ENCODE results near the gene ERGIC1. TPM values are rescaled to one million over a fixed set of nuclear protein-coding genes. Genes with fewer than 3 reads are reported as not detected.

The ERGIC1 gene
- total and polyA plus RNA-seq, 8 donors: 116 to 229 (median 125) TPM

DNA sequence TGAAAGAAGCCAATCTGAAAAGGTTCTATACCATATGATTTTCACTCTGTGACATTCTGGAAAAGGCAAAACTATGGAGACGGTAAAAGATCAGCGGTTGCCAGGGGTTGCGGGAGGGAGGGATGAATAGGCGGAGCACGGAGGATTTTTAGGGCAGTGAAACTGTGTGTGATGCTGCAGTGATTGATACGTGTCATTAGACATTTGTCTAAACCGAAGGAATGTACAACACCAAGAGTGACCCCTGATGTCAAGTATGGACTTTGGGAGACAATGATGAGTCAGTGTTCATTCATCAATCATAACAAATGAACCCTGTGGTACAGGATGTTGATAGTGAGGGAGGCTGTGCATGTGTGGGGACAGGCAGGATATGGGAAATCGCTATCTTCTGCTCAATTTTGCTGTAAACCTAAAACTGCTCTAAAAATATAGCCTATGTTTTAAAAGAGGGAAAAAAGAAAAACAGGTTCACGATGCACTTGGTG lies 34.4 kb downstream of the ERGIC1 start:
- peaks cover 43 to 83% of the 10 kb centered on the region in 2 donors for H3K4me1 ChIP-seq
- H3K27ac ChIP-seq: peak overlapping the region; percentile 84 to 86
- ATAC-seq (no peak), DNase-seq (no peak)
- TF ChIP-seq, protein P1, sequence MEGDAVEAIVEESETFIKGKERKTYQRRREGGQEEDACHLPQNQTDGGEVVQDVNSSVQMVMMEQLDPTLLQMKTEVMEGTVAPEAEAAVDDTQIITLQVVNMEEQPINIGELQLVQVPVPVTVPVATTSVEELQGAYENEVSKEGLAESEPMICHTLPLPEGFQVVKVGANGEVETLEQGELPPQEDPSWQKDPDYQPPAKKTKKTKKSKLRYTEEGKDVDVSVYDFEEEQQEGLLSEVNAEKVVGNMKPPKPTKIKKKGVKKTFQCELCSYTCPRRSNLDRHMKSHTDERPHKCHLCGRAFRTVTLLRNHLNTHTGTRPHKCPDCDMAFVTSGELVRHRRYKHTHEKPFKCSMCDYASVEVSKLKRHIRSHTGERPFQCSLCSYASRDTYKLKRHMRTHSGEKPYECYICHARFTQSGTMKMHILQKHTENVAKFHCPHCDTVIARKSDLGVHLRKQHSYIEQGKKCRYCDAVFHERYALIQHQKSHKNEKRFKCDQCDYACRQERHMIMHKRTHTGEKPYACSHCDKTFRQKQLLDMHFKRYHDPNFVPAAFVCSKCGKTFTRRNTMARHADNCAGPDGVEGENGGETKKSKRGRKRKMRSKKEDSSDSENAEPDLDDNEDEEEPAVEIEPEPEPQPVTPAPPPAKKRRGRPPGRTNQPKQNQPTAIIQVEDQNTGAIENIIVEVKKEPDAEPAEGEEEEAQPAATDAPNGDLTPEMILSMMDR (IDR thresholded peaks at IDR 0.05): no peak
- H3K4me3 ChIP-seq: no peak overlapping the region
- no peaks in the 10 kb centered on the region for H3K36me3 ChIP-seq
- no peaks in the 10 kb centered on the region for H3K27me3 ChIP-seq
- no peaks in the 10 kb centered on the region for H3K9me3 ChIP-seq
- intact Hi-C loops (cut with DNase I): loop anchor here in 1 of 2 donors (10.0 kb wide), 1 partner anchor 94 kb away; the partner anchor contains the start of gene DUSP1

DNA sequence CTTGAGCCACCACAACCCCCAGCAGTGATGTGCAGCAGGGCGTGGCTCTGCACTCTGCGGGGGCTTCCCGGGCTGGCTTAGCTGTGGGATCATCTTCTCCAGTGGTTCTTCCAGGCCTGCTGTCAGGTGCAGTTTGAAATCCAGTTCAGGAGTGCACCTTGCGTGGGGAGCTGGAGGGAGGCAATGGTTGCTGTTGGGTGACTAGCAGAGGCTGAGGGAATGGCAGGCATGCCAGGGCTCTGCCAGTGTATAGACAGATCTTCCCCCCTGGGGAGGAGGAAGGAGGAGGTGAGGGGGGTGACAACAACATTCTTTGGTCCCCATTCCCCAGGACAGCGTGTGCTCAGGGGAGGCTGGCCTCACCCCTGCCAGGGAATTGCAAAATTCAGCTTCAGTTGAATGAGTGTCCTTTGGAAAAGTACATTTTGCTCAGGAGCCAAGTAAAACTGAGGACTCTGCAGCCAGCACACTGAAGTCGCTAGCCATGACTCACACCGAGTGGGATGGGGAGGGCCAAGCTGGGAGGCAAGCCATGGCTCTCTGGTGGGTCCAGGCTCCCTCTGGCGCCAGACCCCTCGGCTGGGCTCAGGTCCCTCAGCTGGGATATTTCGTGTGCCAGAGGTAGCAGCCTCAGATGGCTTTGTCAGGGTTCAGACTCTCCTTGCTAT lies 35.0 kb downstream of the ERGIC1 start:
- peak overlapping the region; percentile 84 to 86 for H3K27ac ChIP-seq
- DNase-seq (peak in 2 of 4 donors; percentile 85 to 86), ATAC-seq (peak; percentile 83)
- H3K36me3 ChIP-seq: no peaks in the 10 kb centered on the region
- H3K4me3 ChIP-seq: no peak overlapping the region
- TF ChIP-seq, protein P1 (IDR thresholded peaks at IDR 0.05): no peak
- H3K27me3 ChIP-seq: no peaks in the 10 kb centered on the region
- H3K4me1 ChIP-seq: peaks cover 43 to 82% of the 10 kb centered on the region in 2 donors
- H3K9me3 ChIP-seq: no peaks in the 10 kb centered on the region
- intact Hi-C loops (cut with DNase I): loop anchor here in 1 of 2 donors (10.0 kb wide), 1 partner anchor 94 kb away; the partner anchor contains the start of gene DUSP1

DNA sequence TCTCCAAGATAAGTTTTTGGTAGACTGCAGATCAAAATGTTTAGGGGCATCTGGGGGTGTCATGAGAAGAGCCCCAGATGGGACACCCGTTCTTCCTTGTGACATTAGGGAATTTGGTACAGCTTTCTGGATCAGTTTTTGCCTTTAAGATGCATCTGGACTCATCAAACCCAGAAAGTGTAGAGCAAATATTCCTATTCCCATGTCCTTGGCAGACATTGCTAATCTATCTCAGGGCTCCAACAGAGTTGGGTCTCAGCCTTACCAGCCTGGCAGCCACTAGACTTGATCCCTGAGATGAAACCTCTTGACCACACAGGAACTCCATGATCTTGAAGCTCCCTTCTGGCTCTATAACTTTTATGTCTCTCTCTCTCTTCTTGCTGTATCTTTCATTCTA lies 35.6 kb downstream of the ERGIC1 start:
- Histone ChIP-seq H3K9me3 (no peaks in the 10 kb centered on the region), H3K27ac (peak overlapping the region; percentile 84 to 86), H3K36me3 (no peaks in the 10 kb centered on the region), H3K4me1 (peaks cover 43 to 78% of the 10 kb centered on the region in 2 donors), H3K27me3 (no peaks in the 10 kb centered on the region), H3K4me3 (no peak overlapping the region)
- intact Hi-C loops (cut with DNase I): loop anchor here in 1 of 2 donors (10.0 kb wide), 1 partner anchor 95 kb away; the partner anchor contains the start of gene DUSP1
- no peak for ATAC-seq
- no peak for DNase-seq
- TF ChIP-seq, protein P1 (IDR thresholded peaks at IDR 0.05): no peak

DNA sequence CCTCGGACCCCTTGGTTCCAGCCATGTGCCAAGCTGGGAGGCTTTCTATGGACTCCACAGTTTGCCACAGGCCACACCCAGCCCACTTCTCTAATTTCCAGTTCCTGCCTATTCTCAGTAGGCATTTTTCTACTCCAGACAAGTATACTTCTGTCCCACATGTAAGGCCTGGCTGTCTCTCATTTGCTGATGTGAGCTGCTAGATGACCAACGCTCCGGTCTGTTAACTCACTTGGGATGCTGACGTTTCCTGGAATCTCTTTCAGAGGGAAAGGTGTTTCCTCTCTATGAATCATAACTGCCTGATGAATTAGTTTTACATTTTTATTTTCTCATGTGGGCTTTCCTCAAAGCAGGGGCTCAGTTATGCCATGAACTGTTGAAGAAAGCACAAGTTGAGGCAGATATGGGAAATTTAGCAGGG lies 36.3 kb downstream of the ERGIC1 start:
- H3K27me3 ChIP-seq: no peaks in the 10 kb centered on the region
- TF ChIP-seq, protein P1 (IDR thresholded peaks at IDR 0.05): no peak
- peaks cover 43 to 84% of the 10 kb centered on the region in 2 donors for H3K4me1 ChIP-seq
- peak; percentile 76 for ATAC-seq
- intact Hi-C loops (cut with DNase I): no loop called here
- H3K4me3 ChIP-seq: no peak overlapping the region
- no peaks in the 10 kb centered on the region for H3K9me3 ChIP-seq
- peak overlapping the region; percentile 84 to 86 for H3K27ac ChIP-seq
- H3K36me3 ChIP-seq: no peaks in the 10 kb centered on the region
- DNase-seq: peak in 1 of 4 donors; percentile 62

DNA sequence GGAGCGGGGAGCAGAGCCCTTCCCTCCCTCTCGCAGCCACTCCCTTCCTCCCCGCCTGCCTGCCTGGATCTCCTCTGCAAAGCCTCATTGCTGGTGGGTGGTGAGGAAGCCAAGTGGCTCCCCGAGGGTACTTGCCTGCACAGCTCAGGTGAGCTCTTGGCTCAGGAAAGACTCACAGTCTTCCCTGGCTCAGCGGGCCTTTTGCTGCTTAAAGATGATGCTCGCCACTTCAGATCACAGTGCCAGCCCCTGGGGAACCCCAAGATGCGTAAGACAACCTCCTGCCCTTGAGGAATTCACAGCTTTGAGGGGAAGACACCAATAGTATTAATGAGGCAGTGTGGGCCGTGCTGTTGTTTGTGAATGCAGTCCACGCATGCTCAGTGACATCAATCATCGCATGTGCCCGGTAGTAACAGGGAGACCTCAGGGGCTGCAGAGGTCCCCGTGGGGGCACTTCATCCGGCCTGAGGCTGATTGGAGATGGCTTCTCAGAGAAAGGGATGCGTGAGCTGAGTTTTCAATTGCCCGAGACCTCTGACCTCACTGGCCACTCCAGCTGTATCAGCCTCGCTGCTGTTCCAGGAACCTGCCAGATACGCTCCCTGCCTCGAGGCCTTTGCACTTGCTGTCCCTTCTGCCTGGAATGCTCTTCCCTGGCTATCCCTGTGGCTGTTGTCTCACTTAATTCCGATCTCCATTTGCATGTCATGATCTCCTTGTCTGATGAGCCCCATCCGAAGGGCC lies 36.8 kb downstream of the ERGIC1 start:
- no peaks in the 10 kb centered on the region for H3K36me3 ChIP-seq
- H3K4me1 ChIP-seq: peaks cover 43 to 90% of the 10 kb centered on the region in 2 donors
- H3K27ac ChIP-seq: peak overlapping the region; percentile 84 to 86
- no peaks in the 10 kb centered on the region for H3K9me3 ChIP-seq
- no peak overlapping the region for H3K4me3 ChIP-seq
- intact Hi-C loops (cut with DNase I): no loop called here
- TF ChIP-seq, protein P1 (IDR thresholded peaks at IDR 0.05): no peak
- DNase-seq (peak in 2 of 4 donors; percentile 61 to 77), ATAC-seq (peak; percentile 41)
- no peaks in the 10 kb centered on the region for H3K27me3 ChIP-seq

All from left lung (tissue), 10 donors.